Measurements from ENCODE around the gene CNTNAP5. TPM values are rescaled to one million over a fixed set of nuclear protein-coding genes. Genes with fewer than 3 reads are reported as not detected.

Gene CNTNAP5
- total RNA-seq, 1 experiment from 2014 or later = not detected

GRCh38 chr2:124626993-124627392 is 601.9 kb downstream of the CNTNAP5 start:
- intact Hi-C loops (cut with micrococcal nuclease) = no loop called here
- no peaks in the 10 kb centered on the region for H3K36me3 Mint-ChIP-seq (ENCODE audit: insufficient read depth, unreplicated experiment)
- ChIA-PET POLR2A (no interaction called here), CTCF (interaction anchor here (0.6 kb wide), 1 partner anchor 34 kb away, joined by 4 read pairs; no protein-coding TSS in a partner anchor)
- H3K9me3 Mint-ChIP-seq (ENCODE audit: unreplicated experiment) = peaks cover 7% of the 10 kb centered on the region
- no TSS peak for BruUV-seq (replicated peaks)
- no peak for TF ChIP-seq CTCF (IDR thresholded peaks at IDR 0.05; ENCODE audit: unreplicated experiment)
- no peaks in the 10 kb centered on the region for H3K27me3 Mint-ChIP-seq (ENCODE audit: insufficient read depth, unreplicated experiment)
- H3K4me3 Mint-ChIP-seq (ENCODE audit: unreplicated experiment) = no peak overlapping the region
- H3K4me1 Mint-ChIP-seq (ENCODE audit: insufficient read depth, unreplicated experiment) = no peaks in the 10 kb centered on the region
- no peak for DNase-seq (ENCODE audit: unreplicated experiment)
- H3K27ac Mint-ChIP-seq (ENCODE audit: low read depth, unreplicated experiment) = no peak overlapping the region

GRCh38 chr2:124633812-124634211 is 608.7 kb downstream of the CNTNAP5 start:
- TF ChIP-seq CTCF (IDR thresholded peaks at IDR 0.05; ENCODE audit: unreplicated experiment) = no peak
- Mint-ChIP-seq H3K27me3 (ENCODE audit: insufficient read depth, unreplicated experiment) (no peaks in the 10 kb centered on the region), H3K36me3 (ENCODE audit: insufficient read depth, unreplicated experiment) (no peaks in the 10 kb centered on the region), H3K27ac (ENCODE audit: low read depth, unreplicated experiment) (no peak overlapping the region), H3K4me1 (ENCODE audit: insufficient read depth, unreplicated experiment) (no peaks in the 10 kb centered on the region), H3K9me3 (ENCODE audit: unreplicated experiment) (peaks cover 14% of the 10 kb centered on the region), H3K4me3 (ENCODE audit: unreplicated experiment) (no peak overlapping the region)
- no peak for DNase-seq (ENCODE audit: unreplicated experiment)
- CTCF ChIA-PET = no interaction called here
- no TSS peak for BruUV-seq (replicated peaks)
- POLR2A ChIA-PET = no interaction called here
- intact Hi-C loops (cut with micrococcal nuclease) = no loop called here

DNA sequence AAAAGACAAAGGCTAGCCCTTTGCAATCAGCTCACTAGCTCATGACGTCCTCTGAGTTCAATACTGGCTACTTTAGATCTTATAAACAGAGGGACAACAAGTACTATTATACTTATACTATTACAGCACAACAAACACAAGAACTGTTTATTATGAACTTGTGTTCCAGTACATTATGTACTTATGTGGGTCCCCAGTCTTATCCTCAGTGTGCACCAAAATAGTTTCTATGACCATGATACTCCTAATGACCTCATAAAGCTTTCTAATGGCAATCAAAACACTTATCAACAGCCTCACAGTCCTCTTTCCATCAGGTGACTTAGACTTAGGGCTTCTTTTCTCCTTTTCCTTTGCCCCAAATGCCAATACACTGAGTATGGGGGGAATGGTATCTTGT is 614.4 kb downstream of the CNTNAP5 start:
- DNase-seq (ENCODE audit: unreplicated experiment) = no peak
- Mint-ChIP-seq H3K27ac (ENCODE audit: low read depth, unreplicated experiment) (no peak overlapping the region), H3K4me1 (ENCODE audit: insufficient read depth, unreplicated experiment) (no peaks in the 10 kb centered on the region), H3K4me3 (ENCODE audit: unreplicated experiment) (no peak overlapping the region), H3K9me3 (ENCODE audit: unreplicated experiment) (peaks cover 6% of the 10 kb centered on the region), H3K27me3 (ENCODE audit: insufficient read depth, unreplicated experiment) (peaks cover 11% of the 10 kb centered on the region), H3K36me3 (ENCODE audit: insufficient read depth, unreplicated experiment) (no peaks in the 10 kb centered on the region)
- BruUV-seq (replicated peaks) = no TSS peak
- ChIA-PET POLR2A (interaction anchor here (0.5 kb wide), 1 partner anchor 31 kb away, joined by 5 read pairs; no protein-coding TSS in a partner anchor), CTCF (interaction anchor here (0.6 to 1.1 kb wide), 3 partner anchors 8 to 620 kb away, joined by 3 to 4 read pairs (median 4); no protein-coding TSS in a partner anchor)
- TF ChIP-seq CTCF (IDR thresholded peaks at IDR 0.05; ENCODE audit: unreplicated experiment) = no peak
- intact Hi-C loops (cut with micrococcal nuclease) = no loop called here

- H3K27me3 Mint-ChIP-seq (ENCODE audit: insufficient read depth, unreplicated experiment) = peaks cover 11% of the 10 kb centered on the region
- TF ChIP-seq CTCF (IDR thresholded peaks at IDR 0.05; ENCODE audit: unreplicated experiment) = no peak
- no peak overlapping the region for H3K4me3 Mint-ChIP-seq (ENCODE audit: unreplicated experiment)
- no TSS peak for BruUV-seq (replicated peaks)
- ChIA-PET POLR2A (interaction anchor here (0.6 kb wide), 1 partner anchor 1772 kb away, joined by 3 read pairs; no protein-coding TSS in a partner anchor), CTCF (no interaction called here)
- no peak for DNase-seq (ENCODE audit: unreplicated experiment)
- no peaks in the 10 kb centered on the region for H3K36me3 Mint-ChIP-seq (ENCODE audit: insufficient read depth, unreplicated experiment)
- H3K27ac Mint-ChIP-seq (ENCODE audit: low read depth, unreplicated experiment) = no peak overlapping the region
- intact Hi-C loops (cut with micrococcal nuclease) = no loop called here
- peaks cover 6% of the 10 kb centered on the region for H3K9me3 Mint-ChIP-seq (ENCODE audit: unreplicated experiment)
- no peaks in the 10 kb centered on the region for H3K4me1 Mint-ChIP-seq (ENCODE audit: insufficient read depth, unreplicated experiment)
Measured at GRCh38 chr2:124640221-124640750, 615.2 kb downstream of the CNTNAP5 start.
